Measurements from ENCODE around the gene XYLT1.

DNA sequence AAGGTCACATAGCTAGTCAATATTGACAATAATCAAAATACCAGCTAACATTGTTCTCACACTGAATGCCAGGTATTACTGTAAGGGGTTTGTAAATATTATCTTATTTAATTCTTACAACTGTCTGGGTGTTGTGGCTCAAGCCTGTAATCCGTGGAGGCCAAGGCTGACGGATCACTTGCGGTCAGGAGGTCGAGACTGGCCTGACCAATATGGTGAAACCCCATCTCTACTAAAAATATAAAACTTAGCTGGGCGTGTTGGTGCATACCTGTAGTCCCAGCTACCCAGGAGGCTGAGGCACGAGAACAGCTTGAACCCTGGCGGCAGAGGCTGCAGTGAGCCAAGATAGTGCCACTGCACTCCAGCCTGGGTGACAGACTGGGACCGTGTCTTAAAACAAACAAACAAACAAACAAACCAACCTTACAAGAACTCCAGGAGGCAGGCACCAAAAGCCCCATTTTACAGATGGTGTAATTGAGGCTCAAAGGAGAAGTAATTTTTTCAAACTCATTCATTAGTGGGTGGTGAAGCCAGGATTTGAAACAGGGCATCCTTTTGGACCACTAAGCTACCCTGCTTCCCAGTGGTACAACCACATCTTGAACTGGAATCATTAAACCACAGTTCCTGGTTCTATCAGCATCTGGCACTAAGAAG lies 104.3 kb downstream of the XYLT1 start:
- TF ChIP-seq, protein P1, sequence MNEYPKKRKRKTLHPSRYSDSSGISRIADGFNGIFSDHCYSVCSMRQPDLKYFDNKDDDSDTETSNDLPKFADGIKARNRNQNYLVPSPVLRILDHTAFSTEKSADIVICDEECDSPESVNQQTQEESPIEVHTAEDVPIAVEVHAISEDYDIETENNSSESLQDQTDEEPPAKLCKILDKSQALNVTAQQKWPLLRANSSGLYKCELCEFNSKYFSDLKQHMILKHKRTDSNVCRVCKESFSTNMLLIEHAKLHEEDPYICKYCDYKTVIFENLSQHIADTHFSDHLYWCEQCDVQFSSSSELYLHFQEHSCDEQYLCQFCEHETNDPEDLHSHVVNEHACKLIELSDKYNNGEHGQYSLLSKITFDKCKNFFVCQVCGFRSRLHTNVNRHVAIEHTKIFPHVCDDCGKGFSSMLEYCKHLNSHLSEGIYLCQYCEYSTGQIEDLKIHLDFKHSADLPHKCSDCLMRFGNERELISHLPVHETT (tag by site-specific recombination; IDR thresholded peaks at IDR 0.05) = no peak
- TF ChIP-seq, protein P2, sequence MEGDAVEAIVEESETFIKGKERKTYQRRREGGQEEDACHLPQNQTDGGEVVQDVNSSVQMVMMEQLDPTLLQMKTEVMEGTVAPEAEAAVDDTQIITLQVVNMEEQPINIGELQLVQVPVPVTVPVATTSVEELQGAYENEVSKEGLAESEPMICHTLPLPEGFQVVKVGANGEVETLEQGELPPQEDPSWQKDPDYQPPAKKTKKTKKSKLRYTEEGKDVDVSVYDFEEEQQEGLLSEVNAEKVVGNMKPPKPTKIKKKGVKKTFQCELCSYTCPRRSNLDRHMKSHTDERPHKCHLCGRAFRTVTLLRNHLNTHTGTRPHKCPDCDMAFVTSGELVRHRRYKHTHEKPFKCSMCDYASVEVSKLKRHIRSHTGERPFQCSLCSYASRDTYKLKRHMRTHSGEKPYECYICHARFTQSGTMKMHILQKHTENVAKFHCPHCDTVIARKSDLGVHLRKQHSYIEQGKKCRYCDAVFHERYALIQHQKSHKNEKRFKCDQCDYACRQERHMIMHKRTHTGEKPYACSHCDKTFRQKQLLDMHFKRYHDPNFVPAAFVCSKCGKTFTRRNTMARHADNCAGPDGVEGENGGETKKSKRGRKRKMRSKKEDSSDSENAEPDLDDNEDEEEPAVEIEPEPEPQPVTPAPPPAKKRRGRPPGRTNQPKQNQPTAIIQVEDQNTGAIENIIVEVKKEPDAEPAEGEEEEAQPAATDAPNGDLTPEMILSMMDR (tag by site-specific recombination; IDR thresholded peaks at IDR 0.05) = no peak
- TF ChIP-seq YY1 (tag by site-specific recombination; IDR thresholded peaks at IDR 0.05) = no peak

Measured in HEK293 (cell line).